Neural progenitor cell (in vitro differentiated cells): ENCODE results near the gene TRHDE. TPM values are rescaled to one million over a fixed set of nuclear protein-coding genes. Genes with fewer than 3 reads are reported as not detected.
A peak's percentile ranks its signal among the peaks of the same experiment; 100 is the strongest.

Source experiments
- DNase-seq: peaks from one replicate; pipeline ENCODE4 v3.0.0-alpha.2; 2016; ENCODE audit warnings: low spot score
- H2AFZ ChIP-seq: fragments of 200-600 bp; sonication (generic); replicated peaks from 2 replicates; pipeline ENCODE4 v1.6.1; 2016; ENCODE audit warnings: antibody characterized with exemption
- H3F3A ChIP-seq: fragments of 200-600 bp; sonication (generic); 2 replicates; pipeline ENCODE4 v1.6.1; 2016; ENCODE audit warnings: antibody characterized with exemption, low read depth
- H3K27ac ChIP-seq: fragments of 200-600 bp; sonication (generic); 2 replicates; pipeline ENCODE4 v1.5.1; 2016; ENCODE audit warnings: mild to moderate bottlenecking
- H3K27me3 ChIP-seq: fragments of 200-600 bp; sonication (generic); 2 replicates; pipeline ENCODE4 v1.6.1; 2016; ENCODE audit warnings: mild to moderate bottlenecking, moderate library complexity
- H3K36me3 ChIP-seq: fragments of 200-600 bp; sonication (generic); 2 replicates; pipeline ENCODE4 v1.5.1; 2016
- H3K4me1 ChIP-seq: fragments of 200-600 bp; sonication (generic); 2 replicates; pipeline ENCODE4 v1.6.1; 2016; ENCODE audit warnings: mixed run types
- H3K4me2 ChIP-seq: fragments of 200-600 bp; sonication (generic); 2 replicates; pipeline ENCODE4 v1.6.1; 2016
- H3K4me3 ChIP-seq: fragments of 200-600 bp; sonication (generic); 2 replicates; pipeline ENCODE4 v1.5.1; 2016
- H3K79me2 ChIP-seq: fragments of 200-600 bp; sonication (generic); 2 replicates; pipeline ENCODE4 v1.6.1; 2016; ENCODE audit warnings: low read depth
- H3K9ac ChIP-seq: fragments of 200-600 bp; sonication (generic); 2 replicates; pipeline ENCODE4 v1.6.1; 2016
- H3K9me3 ChIP-seq: fragments of 200-600 bp; sonication (generic); 2 replicates; pipeline ENCODE4 v1.5.1; 2016; ENCODE audit warnings: low read depth
- H4K20me1 ChIP-seq: fragments of 200-600 bp; sonication (generic); 2 replicates; pipeline ENCODE4 v1.6.1; 2016; ENCODE audit warnings: low read depth
- H3K27ac Mint-ChIP-seq: 3 replicates; pipeline ENCODE4 v1.8.0; 2021; ENCODE audit warnings: mixed read lengths
- H3K27me3 Mint-ChIP-seq: 2 replicates; pipeline ENCODE4 v1.8.0; 2022; ENCODE audit warnings: low read depth, mild to moderate bottlenecking, inconsistent platforms, moderate library complexity, mixed read lengths; ENCODE audit not compliant: insufficient read depth
- H3K36me3 Mint-ChIP-seq: 3 replicates; pipeline ENCODE4 v1.8.0; 2021; ENCODE audit warnings: mixed read lengths
- H3K4me1 Mint-ChIP-seq: 3 replicates; pipeline ENCODE4 v1.8.0; 2021; ENCODE audit warnings: mixed read lengths
- H3K4me3 Mint-ChIP-seq: 3 replicates; pipeline ENCODE4 v1.8.0; 2021; ENCODE audit warnings: mild to moderate bottlenecking, moderate library complexity, mixed read lengths
- H3K9me3 Mint-ChIP-seq: 3 replicates; pipeline ENCODE4 v1.8.0; 2020; ENCODE audit warnings: mixed read lengths
- CTCF ChIP-seq: fragments of 200-600 bp; sonication (generic); IDR thresholded peaks from 2 replicates; pipeline ENCODE4 v1.5.1; 2017; ENCODE audit warnings: antibody characterized with exemption, mild to moderate bottlenecking
- EZH2 ChIP-seq: fragments of 200-600 bp; sonication (generic); IDR thresholded peaks from 2 replicates; pipeline ENCODE4 v1.6.1; 2017; ENCODE audit warnings: antibody characterized with exemption, mild to moderate bottlenecking, moderate library complexity
- EZH2phosphoT487 ChIP-seq: fragments of 200-600 bp; sonication (generic); IDR thresholded peaks from 2 replicates; pipeline ENCODE4 v1.6.1; 2017; ENCODE audit warnings: antibody characterized with exemption
- total RNA-seq: library from RNA; depleted of rRNA; stranded (reverse); fragments of >200 nt; gene quantifications from 2 replicates; pipeline ENCODE4 v1.2.3, GENCODE V29; 2015; ENCODE audit warnings: low replicate concordance

The TRHDE gene
- total RNA-seq, 1 donor from 2014 or later = 4.5 TPM

GRCh38 chr12:72610854-72611358 is 338.7 kb downstream of the TRHDE start:
- Mint-ChIP-seq H3K4me1 (peaks cover 29% of the 10 kb centered on the region), H3K27me3 (peaks cover 3% of the 10 kb centered on the region)
- DNase-seq = peak; percentile 7

GRCh38 chr12:72612171-72612570 is 340.0 kb downstream of the TRHDE start:
- Mint-ChIP-seq H3K4me3 (no peak overlapping the region), H3K9me3 (no peaks in the 10 kb centered on the region), H3K27me3 (peaks cover 3% of the 10 kb centered on the region), H3K4me1 (peaks cover 29% of the 10 kb centered on the region), H3K27ac (no peak overlapping the region), H3K36me3 (peaks cover 1% of the 10 kb centered on the region)
- TF ChIP-seq EZH2 = no peak
- no peak for TF ChIP-seq EZH2phosphoT487
- no peak for TF ChIP-seq CTCF
- H3K9ac ChIP-seq = no peak overlapping the region
- H3K27ac ChIP-seq = no peak overlapping the region
- H2AFZ ChIP-seq = no peak overlapping the region
- H3K4me1 ChIP-seq = peaks cover 8% of the 10 kb centered on the region
- no peaks in the 10 kb centered on the region for H4K20me1 ChIP-seq
- no peaks in the 10 kb centered on the region for H3K9me3 ChIP-seq
- no peak overlapping the region for H3K4me2 ChIP-seq
- no peaks in the 10 kb centered on the region for H3K79me2 ChIP-seq
- no peaks in the 10 kb centered on the region for H3F3A ChIP-seq
- DNase-seq = no peak
- no peak overlapping the region for H3K4me3 ChIP-seq
- H3K27me3 ChIP-seq = no peaks in the 10 kb centered on the region
- H3K36me3 ChIP-seq = peaks cover 2% of the 10 kb centered on the region

More at GRCh38 chr12:72610854-72611358, 338.7 kb downstream of the TRHDE start:
- Histone ChIP-seq H3K9ac (no peak overlapping the region), H4K20me1 (no peaks in the 10 kb centered on the region), H3K4me2 (no peak overlapping the region), H3K27me3 (no peaks in the 10 kb centered on the region), H3K36me3 (peaks cover 3% of the 10 kb centered on the region), H3K79me2 (no peaks in the 10 kb centered on the region), H3K27ac (no peak overlapping the region), H3K4me3 (no peak overlapping the region), H3F3A (no peaks in the 10 kb centered on the region), H3K4me1 (peaks cover 8% of the 10 kb centered on the region), H3K9me3 (no peaks in the 10 kb centered on the region), H2AFZ (peak overlapping the region; percentile 34)
- H3K9me3 Mint-ChIP-seq = no peaks in the 10 kb centered on the region
- H3K4me3 Mint-ChIP-seq = no peak overlapping the region
- H3K27ac Mint-ChIP-seq = no peak overlapping the region
- TF ChIP-seq EZH2 = no peak
- TF ChIP-seq CTCF = no peak
- TF ChIP-seq EZH2phosphoT487 = no peak
- H3K36me3 Mint-ChIP-seq = peaks cover 1% of the 10 kb centered on the region

GRCh38 chr12:72618764-72619163 is 346.6 kb downstream of the TRHDE start:
- no peak overlapping the region for H3K4me3 Mint-ChIP-seq

More at GRCh38 chr12:72618764-72619163, 346.6 kb downstream of the TRHDE start:
- no peaks in the 10 kb centered on the region for H3K79me2 ChIP-seq
- H3F3A ChIP-seq = no peaks in the 10 kb centered on the region
- H3K27me3 ChIP-seq = no peaks in the 10 kb centered on the region
- no peaks in the 10 kb centered on the region for H3K9me3 ChIP-seq
- no peak overlapping the region for H3K4me3 ChIP-seq
- H3K27ac ChIP-seq = no peak overlapping the region
- peaks cover 2% of the 10 kb centered on the region for H3K27me3 Mint-ChIP-seq
- TF ChIP-seq CTCF = no peak
- TF ChIP-seq EZH2phosphoT487 = no peak
- no peak for TF ChIP-seq EZH2
- H2AFZ ChIP-seq = no peak overlapping the region
- no peaks in the 10 kb centered on the region for H3K9me3 Mint-ChIP-seq
- peaks cover 6% of the 10 kb centered on the region for H3K4me1 Mint-ChIP-seq
- no peaks in the 10 kb centered on the region for H4K20me1 ChIP-seq
- peaks cover under 1% of the 10 kb centered on the region for H3K36me3 Mint-ChIP-seq
- no peaks in the 10 kb centered on the region for H3K36me3 ChIP-seq
- no peak overlapping the region for H3K4me2 ChIP-seq
- no peak overlapping the region for H3K27ac Mint-ChIP-seq
- H3K4me1 ChIP-seq = peaks cover 15% of the 10 kb centered on the region
- no peak for DNase-seq
- no peak overlapping the region for H3K9ac ChIP-seq
